Astrocyte (in vitro differentiated cells and primary cell): Measurements from ENCODE around the gene SPIN1. TPM values are rescaled to one million over a fixed set of nuclear protein-coding genes. Genes with fewer than 3 reads are reported as not detected.
A peak's percentile ranks its signal among the peaks of the same experiment; 100 is the strongest.
"Not testable (repeated sequence)": the region's sequence is repeated elsewhere in the genome, so short reads cannot be mapped to it uniquely, and the experiment has no call there.

ENCODE experiments used
- DNase-seq: peaks from one replicate; pipeline ENCODE4 v3.0.0-alpha.2; 2010; ENCODE audit warnings: low read depth
- FAIRE-seq: peaks from 2 replicates; lab custom pipeline; 2011; peaks lifted over from hg19 to GRCh38; lab: Jason Lieb, UNC
- H2AFZ ChIP-seq: 2 replicates; pipeline ENCODE4 v1.6.0; 2012; ENCODE audit warnings: low read depth, low read length, inconsistent platforms
- H3K27ac ChIP-seq: 2 replicates; pipeline ENCODE4 v1.5.1; 2011; ENCODE audit warnings: low read depth, low read length, inconsistent platforms
- H3K27me3 ChIP-seq: 2 replicates; pipeline ENCODE4 v1.6.0; 2011; ENCODE audit warnings: low read length, inconsistent platforms; ENCODE audit not compliant: insufficient read depth
- H3K36me3 ChIP-seq: 2 replicates; pipeline ENCODE4 v1.5.1; 2011; ENCODE audit warnings: low read length, inconsistent platforms; ENCODE audit not compliant: insufficient read depth
- H3K4me1 ChIP-seq: 2 replicates; pipeline ENCODE4 v1.5.1; 2011; ENCODE audit warnings: low read length, inconsistent platforms; ENCODE audit not compliant: insufficient read depth
- H3K4me2 ChIP-seq: 2 replicates; pipeline ENCODE4 v1.6.0; 2012; ENCODE audit warnings: low read length, inconsistent platforms
- H3K4me3 ChIP-seq: 2 replicates; pipeline ENCODE4 v1.5.1; 2011; ENCODE audit warnings: low read depth, mild to moderate bottlenecking, low read length, inconsistent platforms; ENCODE audit not compliant: insufficient read depth
- H3K79me2 ChIP-seq: 2 replicates; pipeline ENCODE4 v1.6.0; 2012; ENCODE audit warnings: mild to moderate bottlenecking, low read length, inconsistent platforms; ENCODE audit not compliant: insufficient read depth
- H3K9ac ChIP-seq: 2 replicates; pipeline ENCODE4 v1.6.0; 2012; ENCODE audit warnings: mild to moderate bottlenecking, low read length, inconsistent platforms
- H3K9me3 ChIP-seq: 2 replicates; pipeline ENCODE4 v1.5.1; 2012; ENCODE audit warnings: low read depth, mild to moderate bottlenecking, low read length, inconsistent platforms; ENCODE audit not compliant: insufficient read depth
- H4K20me1 ChIP-seq: 2 replicates; pipeline ENCODE4 v1.6.0; 2012; ENCODE audit warnings: low read length, inconsistent platforms; ENCODE audit not compliant: insufficient read depth
- H3K27ac Mint-ChIP-seq: one replicate; pipeline ENCODE4 v1.8.0; 2021; ENCODE audit warnings: mild to moderate bottlenecking, mixed read lengths; ENCODE audit not compliant: unreplicated experiment
- H3K27me3 Mint-ChIP-seq: one replicate; pipeline ENCODE4 v1.8.0; 2021; ENCODE audit warnings: low read depth, mixed read lengths; ENCODE audit not compliant: unreplicated experiment
- H3K36me3 Mint-ChIP-seq: one replicate; pipeline ENCODE4 v1.8.0; 2021; ENCODE audit warnings: low read depth, mixed read lengths; ENCODE audit not compliant: unreplicated experiment
- H3K4me1 Mint-ChIP-seq: one replicate; pipeline ENCODE4 v1.8.0; 2021; ENCODE audit warnings: low read depth, mixed read lengths; ENCODE audit not compliant: unreplicated experiment
- H3K4me3 Mint-ChIP-seq: one replicate; pipeline ENCODE4 v1.8.0; 2021; ENCODE audit warnings: mild to moderate bottlenecking, moderate library complexity, mixed read lengths; ENCODE audit not compliant: unreplicated experiment
- H3K9me3 Mint-ChIP-seq: one replicate; pipeline ENCODE4 v1.8.0; 2021; ENCODE audit warnings: mild to moderate bottlenecking, mixed read lengths; ENCODE audit not compliant: unreplicated experiment
- CTCF ChIP-seq: IDR thresholded peaks from 2 replicates; pipeline ENCODE4 v1.5.1; 2011; ENCODE audit warnings: low read depth, mild to moderate bottlenecking, inconsistent platforms, low read length, moderate library complexity; ENCODE audit not compliant: insufficient read depth
- EZH2 ChIP-seq: IDR thresholded peaks from 2 replicates; pipeline ENCODE4 v1.6.1; 2012; ENCODE audit warnings: mild to moderate bottlenecking, low read length, inconsistent platforms; ENCODE audit not compliant: insufficient read depth
- total RNA-seq: library from RNA; stranded (reverse); gene quantifications from 2 replicates; pipeline ENCODE4 v1.2.1, GENCODE V29; 2021

SPIN1 gene
- total RNA-seq, 1 donor from 2014 or later: 74.1 TPM

GRCh38 chr9:88383176-88383575 lies 5.1 kb upstream of the SPIN1 start:
- Histone ChIP-seq H3K27ac (no peak overlapping the region), H3K79me2 (peaks cover 3% of the 10 kb centered on the region), H3K36me3 (no peaks in the 10 kb centered on the region), H3K27me3 (no peaks in the 10 kb centered on the region), H3K4me1 (peaks cover 7% of the 10 kb centered on the region), H2AFZ (no peak overlapping the region), H3K4me2 (no peak overlapping the region), H3K4me3 (no peak overlapping the region), H3K9me3 (no peaks in the 10 kb centered on the region), H4K20me1 (no peaks in the 10 kb centered on the region), H3K9ac (no peak overlapping the region)
- H3K4me1 Mint-ChIP-seq: no peaks in the 10 kb centered on the region
- TF ChIP-seq EZH2 (no peak), CTCF (no peak)
- H3K9me3 Mint-ChIP-seq: peaks cover under 1% of the 10 kb centered on the region
- DNase-seq (no peak), FAIRE-seq (no peak)
- H3K36me3 Mint-ChIP-seq: no peaks in the 10 kb centered on the region
- H3K27me3 Mint-ChIP-seq: no peaks in the 10 kb centered on the region
- no peak overlapping the region for H3K27ac Mint-ChIP-seq
- H3K4me3 Mint-ChIP-seq: no peak overlapping the region

DNA sequence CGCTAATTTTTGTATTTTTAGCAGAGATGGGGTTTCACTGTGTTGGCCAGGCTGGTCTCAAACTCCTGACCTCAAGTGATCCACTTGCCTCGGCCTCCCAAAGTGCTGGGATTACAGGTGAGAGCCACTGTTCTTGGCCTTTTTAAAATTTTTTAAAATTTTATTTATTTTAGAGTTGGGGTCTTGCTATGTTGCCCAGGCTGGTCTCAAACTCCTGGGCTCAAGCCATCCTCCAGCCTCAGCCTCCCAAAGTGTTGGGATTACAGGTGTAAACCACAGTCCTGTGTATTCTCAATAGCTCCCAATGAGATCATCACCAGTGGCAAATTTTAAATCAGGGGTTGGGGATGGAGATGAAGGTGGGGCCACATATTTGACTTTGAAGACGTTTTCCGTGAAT lies 2.1 kb upstream of the SPIN1 start:
- not testable (repeated sequence) for H3K27ac ChIP-seq, H3K27me3 Mint-ChIP-seq, H3K36me3 ChIP-seq, H3K9me3 Mint-ChIP-seq, H3K9me3 ChIP-seq, H3K4me2 ChIP-seq, H3K4me3 ChIP-seq, H3K27me3 ChIP-seq, H4K20me1 ChIP-seq, FAIRE-seq, H3K27ac Mint-ChIP-seq, H2AFZ ChIP-seq, H3K36me3 Mint-ChIP-seq, H3K4me1 Mint-ChIP-seq, H3K9ac ChIP-seq, DNase-seq
- H3K4me3 Mint-ChIP-seq: peak overlapping the region; percentile 97
- H3K4me1 ChIP-seq: peaks cover 13% of the 10 kb centered on the region
- H3K79me2 ChIP-seq: peaks cover 26% of the 10 kb centered on the region

DNA sequence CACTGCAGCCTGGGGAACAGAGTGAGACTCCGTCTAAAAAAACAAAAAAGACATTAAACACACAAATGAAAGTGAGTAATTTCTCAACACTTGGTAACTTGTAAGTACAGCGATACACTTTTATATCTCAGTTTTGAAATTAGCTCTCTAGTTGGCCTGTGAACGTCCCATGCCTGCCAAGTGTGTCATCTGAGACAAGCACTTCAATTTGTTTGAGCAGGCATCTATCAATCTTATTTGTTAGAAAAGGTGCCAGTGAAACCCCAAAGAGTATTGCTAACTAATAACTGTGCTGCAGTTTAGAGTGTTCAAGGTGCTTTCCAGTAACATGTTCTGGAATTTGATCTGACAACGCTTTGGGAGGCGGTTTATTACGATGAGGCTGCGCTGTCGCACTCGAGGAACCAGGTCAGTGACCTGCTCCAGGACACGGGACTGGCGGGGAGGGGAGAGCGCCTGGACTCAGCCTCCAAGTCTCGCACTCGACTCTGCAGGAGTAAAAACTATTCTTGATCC lies 1.1 kb upstream of the SPIN1 start:
- H3K4me2 ChIP-seq: peak overlapping the region; percentile 91
- no peaks in the 10 kb centered on the region for H3K27me3 ChIP-seq
- TF ChIP-seq EZH2 (no peak), CTCF (no peak)
- no peaks in the 10 kb centered on the region for H3K36me3 ChIP-seq
- peak overlapping the region; percentile 90 for H3K27ac Mint-ChIP-seq
- H2AFZ ChIP-seq: peak overlapping the region; percentile 100
- no peaks in the 10 kb centered on the region for H3K36me3 Mint-ChIP-seq
- H3K27me3 Mint-ChIP-seq: no peaks in the 10 kb centered on the region
- H3K4me3 ChIP-seq: peak overlapping the region; percentile 94
- no peak for DNase-seq
- peaks cover 19% of the 10 kb centered on the region for H4K20me1 ChIP-seq
- no peaks in the 10 kb centered on the region for H3K9me3 ChIP-seq
- peak overlapping the region; percentile 91 for H3K9ac ChIP-seq
- FAIRE-seq: no peak
- H3K9me3 Mint-ChIP-seq: peaks cover 1% of the 10 kb centered on the region
- H3K4me3 Mint-ChIP-seq: peak overlapping the region; percentile 97
- H3K4me1 Mint-ChIP-seq: peaks cover 12% of the 10 kb centered on the region
- H3K4me1 ChIP-seq: peaks cover 13% of the 10 kb centered on the region
- H3K79me2 ChIP-seq: peaks cover 35% of the 10 kb centered on the region
- H3K27ac ChIP-seq: peak overlapping the region; percentile 72
